ENCODE results near the gene HSD17B14. TPM values are rescaled to one million over a fixed set of nuclear protein-coding genes. Genes with fewer than 3 reads are reported as not detected.

The HSD17B14 gene
- total and polyA plus RNA-seq, 2 of the 13 experiments (the other 11 are each of a cell fraction or from before 2014, with no cell fraction given): 0.58 to 1.2 TPM

DNA sequence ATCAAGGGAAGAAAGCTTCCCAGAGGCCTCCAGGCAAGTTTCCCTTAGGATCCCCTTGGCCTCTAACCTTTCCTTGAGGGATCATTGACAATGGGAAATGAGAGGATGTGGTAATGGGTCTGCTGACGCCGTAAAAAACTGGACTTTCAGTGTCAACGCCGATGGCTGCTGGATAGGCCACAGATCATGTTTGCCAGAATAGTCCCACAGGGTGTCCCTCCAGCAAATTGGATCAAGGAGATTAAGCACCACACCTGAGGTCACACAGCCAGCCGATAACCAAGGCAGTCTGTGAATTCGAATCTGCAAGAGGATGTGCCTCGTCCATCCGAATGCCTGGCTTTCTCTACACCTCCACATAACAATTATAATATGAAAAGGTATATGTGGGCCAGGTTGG is 43.0 kb downstream of the HSD17B14 start (continued):
- TF ChIP-seq, protein P1, sequence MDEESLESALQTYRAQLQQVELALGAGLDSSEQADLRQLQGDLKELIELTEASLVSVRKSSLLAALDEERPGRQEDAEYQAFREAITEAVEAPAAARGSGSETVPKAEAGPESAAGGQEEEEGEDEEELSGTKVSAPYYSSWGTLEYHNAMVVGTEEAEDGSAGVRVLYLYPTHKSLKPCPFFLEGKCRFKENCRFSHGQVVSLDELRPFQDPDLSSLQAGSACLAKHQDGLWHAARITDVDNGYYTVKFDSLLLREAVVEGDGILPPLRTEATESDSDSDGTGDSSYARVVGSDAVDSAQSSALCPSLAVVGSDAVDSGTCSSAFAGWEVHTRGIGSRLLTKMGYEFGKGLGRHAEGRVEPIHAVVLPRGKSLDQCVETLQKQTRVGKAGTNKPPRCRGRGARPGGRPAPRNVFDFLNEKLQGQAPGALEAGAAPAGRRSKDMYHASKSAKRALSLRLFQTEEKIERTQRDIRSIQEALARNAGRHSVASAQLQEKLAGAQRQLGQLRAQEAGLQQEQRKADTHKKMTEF (CRISPR knock-in tag; IDR thresholded peaks at IDR 0.05): peak; percentile 26; the same call in 1 of the 2 replicates
- TF ChIP-seq PHF21A (CRISPR knock-in tag; IDR thresholded peaks at IDR 0.05) (0 out of 2 replicates have a peak, but pooled peaks have one; percentile 35), SOX13 (IDR thresholded peaks at IDR 0.05) (no peak), SOX13 (CRISPR knock-in tag; conservative IDR thresholded peaks at IDR 0.05 in 1 of 2, IDR thresholded peaks at IDR 0.05 in 1 of 2) (peak in 1 of 2 experiments; percentile 18; a peak in 1 of 4 replicates), NR2F6 (IDR thresholded peaks at IDR 0.05) (0 out of 2 replicates have a peak, but pooled peaks have one; percentile 22), NR2F6 (CRISPR knock-in tag; IDR thresholded peaks at IDR 0.05) (peak; percentile 38; the same call in 1 of the 2 replicates), ZNF7 (CRISPR knock-in tag; IDR thresholded peaks at IDR 0.05) (no peak), JDP2 (CRISPR knock-in tag; IDR thresholded peaks at IDR 0.05; ENCODE audit: borderline replicate concordance) (no peak), HOXA3 (CRISPR knock-in tag; IDR thresholded peaks at IDR 0.05) (0 out of 2 replicates have a peak, but pooled peaks have one; percentile 15), ZNF264 (CRISPR knock-in tag; IDR thresholded peaks at IDR 0.05) (no peak), HOXA9 (CRISPR knock-in tag; IDR thresholded peaks at IDR 0.05; ENCODE audit: borderline replicate concordance) (no peak), SOX5 (CRISPR knock-in tag; IDR thresholded peaks at IDR 0.05; ENCODE audit: borderline replicate concordance) (0 out of 2 replicates have a peak, but pooled peaks have one; percentile 25), ZBTB21 (CRISPR knock-in tag; IDR thresholded peaks at IDR 0.05) (peak; percentile 42; the same call in 1 of the 2 replicates), SOX6 (IDR thresholded peaks at IDR 0.05) (no peak), SOX6 (CRISPR knock-in tag; IDR thresholded peaks at IDR 0.05) (0 out of 2 replicates have a peak, but pooled peaks have one; percentile 25), TBX2 (CRISPR knock-in tag; IDR thresholded peaks at IDR 0.05; ENCODE audit: borderline replicate concordance) (peak; percentile 42; the same call in 1 of the 2 replicates), PITX1 (CRISPR knock-in tag; IDR thresholded peaks at IDR 0.05) (peak; percentile 81), SNAPC2 (CRISPR knock-in tag; IDR thresholded peaks at IDR 0.05) (no peak)
- TF ChIP-seq, protein P2, sequence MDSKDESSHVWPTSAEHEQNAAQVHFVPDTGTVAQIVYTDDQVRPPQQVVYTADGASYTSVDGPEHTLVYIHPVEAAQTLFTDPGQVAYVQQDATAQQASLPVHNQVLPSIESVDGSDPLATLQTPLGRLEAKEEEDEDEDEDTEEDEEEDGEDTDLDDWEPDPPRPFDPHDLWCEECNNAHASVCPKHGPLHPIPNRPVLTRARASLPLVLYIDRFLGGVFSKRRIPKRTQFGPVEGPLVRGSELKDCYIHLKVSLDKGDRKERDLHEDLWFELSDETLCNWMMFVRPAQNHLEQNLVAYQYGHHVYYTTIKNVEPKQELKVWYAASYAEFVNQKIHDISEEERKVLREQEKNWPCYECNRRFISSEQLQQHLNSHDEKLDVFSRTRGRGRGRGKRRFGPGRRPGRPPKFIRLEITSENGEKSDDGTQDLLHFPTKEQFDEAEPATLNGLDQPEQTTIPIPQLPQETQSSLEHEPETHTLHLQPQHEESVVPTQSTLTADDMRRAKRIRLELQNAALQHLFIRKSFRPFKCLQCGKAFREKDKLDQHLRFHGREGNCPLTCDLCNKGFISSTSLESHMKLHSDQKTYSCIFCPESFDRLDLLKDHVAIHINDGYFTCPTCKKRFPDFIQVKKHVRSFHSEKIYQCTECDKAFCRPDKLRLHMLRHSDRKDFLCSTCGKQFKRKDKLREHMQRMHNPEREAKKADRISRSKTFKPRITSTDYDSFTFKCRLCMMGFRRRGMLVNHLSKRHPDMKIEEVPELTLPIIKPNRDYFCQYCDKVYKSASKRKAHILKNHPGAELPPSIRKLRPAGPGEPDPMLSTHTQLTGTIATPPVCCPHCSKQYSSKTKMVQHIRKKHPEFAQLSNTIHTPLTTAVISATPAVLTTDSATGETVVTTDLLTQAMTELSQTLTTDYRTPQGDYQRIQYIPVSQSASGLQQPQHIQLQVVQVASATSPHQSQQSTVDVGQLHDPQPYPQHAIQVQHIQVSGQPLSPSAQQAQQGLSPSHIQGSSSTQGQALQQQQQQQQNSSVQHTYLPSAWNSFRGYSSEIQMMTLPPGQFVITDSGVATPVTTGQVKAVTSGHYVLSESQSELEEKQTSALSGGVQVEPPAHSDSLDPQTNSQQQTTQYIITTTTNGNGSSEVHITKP (CRISPR knock-in tag; IDR thresholded peaks at IDR 0.05; ENCODE audit: low read depth): no peak
- TF ChIP-seq, protein P3, sequence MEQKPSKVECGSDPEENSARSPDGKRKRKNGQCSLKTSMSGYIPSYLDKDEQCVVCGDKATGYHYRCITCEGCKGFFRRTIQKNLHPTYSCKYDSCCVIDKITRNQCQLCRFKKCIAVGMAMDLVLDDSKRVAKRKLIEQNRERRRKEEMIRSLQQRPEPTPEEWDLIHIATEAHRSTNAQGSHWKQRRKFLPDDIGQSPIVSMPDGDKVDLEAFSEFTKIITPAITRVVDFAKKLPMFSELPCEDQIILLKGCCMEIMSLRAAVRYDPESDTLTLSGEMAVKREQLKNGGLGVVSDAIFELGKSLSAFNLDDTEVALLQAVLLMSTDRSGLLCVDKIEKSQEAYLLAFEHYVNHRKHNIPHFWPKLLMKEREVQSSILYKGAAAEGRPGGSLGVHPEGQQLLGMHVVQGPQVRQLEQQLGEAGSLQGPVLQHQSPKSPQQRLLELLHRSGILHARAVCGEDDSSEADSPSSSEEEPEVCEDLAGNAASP (CRISPR knock-in tag; IDR thresholded peaks at IDR 0.05; ENCODE audit: borderline replicate concordance): peak; percentile 23; the same call in 1 of the 2 replicates

Measured in HepG2 (cell line).